H1 (cell line): ENCODE measurements around the gene EPHA3. TPM values are rescaled to one million over a fixed set of nuclear protein-coding genes. Genes with fewer than 3 reads are reported as not detected.

Experiments
- CTCF ChIA-PET: fragments of 300-600 bp; sonication (Branson Sonifier 250); formaldehyde crosslinking; loops from one replicate; lab custom pipeline; 2021; ENCODE audit not compliant: partially characterized antibody; lab: Charles Lee
- POLR2A ChIA-PET: fragments of 300-600 bp; sonication (Branson Sonifier 250); formaldehyde crosslinking; loops from one replicate; lab custom pipeline; 2021; ENCODE audit warnings: inconsistent platforms; ENCODE audit not compliant: partially characterized antibody; lab: Charles Lee
- DNase-seq, 2 experiments: peaks; one replicate each; pipeline versions ENCODE4 v3.0.0 to v3.0.0-alpha.2; 2010 to 2022; ENCODE audit warnings: low spot score in 2 of 2, low read depth in 1 of 2, mixed read lengths in 1 of 2
- FAIRE-seq: peaks from 2 replicates; lab custom pipeline; 2011; peaks lifted over from hg19 to GRCh38; lab: Jason Lieb, UNC
- H2AFZ ChIP-seq: 2 replicates; pipeline ENCODE4 v1.8.1; 2012; ENCODE audit warnings: low read length, inconsistent platforms
- H2AK5ac ChIP-seq: 2 replicates; pipeline ENCODE4 v1.6.1; 2013; ENCODE audit warnings: low read depth, low read length
- H2BK120ac ChIP-seq: replicated peaks from 2 replicates; pipeline ENCODE3; 2013; ENCODE audit warnings: low read depth, low read length, inconsistent platforms
- H2BK12ac ChIP-seq: 2 replicates; pipeline ENCODE4 v1.6.1; 2013; ENCODE audit warnings: low read depth, low read length
- H2BK15ac ChIP-seq: 2 replicates; pipeline ENCODE4 v1.6.1; 2013; ENCODE audit warnings: low read length
- H2BK20ac ChIP-seq: 2 replicates; pipeline ENCODE4 v1.6.1; 2013; ENCODE audit warnings: low read length
- H2BK5ac ChIP-seq: 2 replicates; pipeline ENCODE4 v1.6.1; 2013; ENCODE audit warnings: low read depth, low read length
- H3K14ac ChIP-seq: 2 replicates; pipeline ENCODE4 v1.6.1; 2013; ENCODE audit warnings: inconsistent platforms; ENCODE audit not compliant: insufficient read length
- H3K18ac ChIP-seq: 2 replicates; pipeline ENCODE4 v1.6.1; 2013; ENCODE audit warnings: low read length; ENCODE audit errors: extremely low read depth
- H3K23ac ChIP-seq: 2 replicates; pipeline ENCODE4 v1.6.1; 2013; ENCODE audit warnings: inconsistent platforms; ENCODE audit not compliant: insufficient read length
- H3K23me2 ChIP-seq: 2 replicates; pipeline ENCODE4 v1.6.1; 2013; ENCODE audit warnings: low read depth, low read length
- H3K27ac ChIP-seq: 2 replicates; pipeline ENCODE4 v1.6.1; 2011; ENCODE audit warnings: low read depth, low read length, inconsistent platforms
- H3K27me3 ChIP-seq, 4 experiments: replicated peaks in 1 of 4; 1 replicate in 1 of 4; 2 replicates in 3 of 4; pipeline versions ENCODE4 v1.6.1 to v1.8.1; 2011 to 2013; ENCODE audit warnings: low read length in 3 of 4, mild to moderate bottlenecking in 3 of 4, inconsistent platforms in 2 of 4, mixed read lengths in 2 of 4, moderate library complexity in 1 of 4; ENCODE audit not compliant: control insufficient read depth in 3 of 4, insufficient read depth in 3 of 4; ENCODE audit errors: extremely low read depth in 1 of 4
- H3K36me3 ChIP-seq, 4 experiments: 2 replicates each; pipeline versions ENCODE4 v1.6.1 to v1.8.1; 2011 to 2013; ENCODE audit warnings: mild to moderate bottlenecking in 4 of 4, low read length in 3 of 4, moderate library complexity in 2 of 4, control low read depth in 1 of 4, inconsistent platforms in 1 of 4; ENCODE audit not compliant: insufficient read depth in 4 of 4, control insufficient read depth in 2 of 4
- H3K4ac ChIP-seq: replicated peaks from 2 replicates; pipeline ENCODE3; 2013; ENCODE audit warnings: low read length, low read depth, mixed read lengths, inconsistent platforms; ENCODE audit not compliant: insufficient read length
- H3K4me1 ChIP-seq, 4 experiments: replicated peaks in 1 of 4; 1 replicate in 1 of 4; 2 replicates in 3 of 4; pipeline versions ENCODE4 v1.6.1 to v1.8.1; 2011 to 2013; ENCODE audit warnings: low read length in 3 of 4, inconsistent platforms in 2 of 4, mixed read lengths in 1 of 4; ENCODE audit not compliant: insufficient read depth in 4 of 4, control insufficient read depth in 3 of 4
- H3K4me2 ChIP-seq, 2 experiments: 2 replicates each; pipeline versions ENCODE4 v1.6.1 to v1.8.1; 2011 to 2013; ENCODE audit warnings: low read depth in 2 of 2, low read length in 2 of 2, control low read depth in 1 of 2, inconsistent platforms in 1 of 2, mild to moderate bottlenecking in 1 of 2; ENCODE audit not compliant: insufficient read depth in 1 of 2
- H3K4me3 ChIP-seq, 4 experiments: fragments of 200-600, 300-600 bp in 1 of 4; sonication (generic), shearing (Covaris generic), sonication (Bioruptor Twin) in 1 of 4; 2 replicates each; pipeline versions ENCODE4 v1.5.1 to v1.8.1; 2011 to 2016; ENCODE audit warnings: low read length in 4 of 4, low read depth in 3 of 4, control low read depth in 2 of 4, inconsistent platforms in 2 of 4, mild to moderate bottlenecking in 2 of 4, mixed read lengths in 1 of 4, moderate library complexity in 1 of 4; ENCODE audit not compliant: insufficient read depth in 2 of 4; ENCODE audit errors: extremely low read depth in 1 of 4
- H3K56ac ChIP-seq: replicated peaks from 2 replicates; pipeline ENCODE3; 2013; ENCODE audit warnings: low read depth, mild to moderate bottlenecking, mixed read lengths, low read length, inconsistent platforms; ENCODE audit not compliant: insufficient read length
- H3K79me1 ChIP-seq: 2 replicates; pipeline ENCODE4 v1.6.1; 2013; ENCODE audit warnings: low read depth, low read length, control low read depth
- H3K79me2 ChIP-seq, 2 experiments: 2 replicates each; pipeline versions ENCODE4 v1.6.1 to v1.8.1; 2012 to 2013; ENCODE audit warnings: low read length in 2 of 2, mild to moderate bottlenecking in 2 of 2, inconsistent platforms in 1 of 2; ENCODE audit not compliant: insufficient read depth in 2 of 2, control insufficient read depth in 1 of 2
- H3K9ac ChIP-seq, 4 experiments: replicated peaks in 1 of 4; 1 replicate in 1 of 4; 2 replicates in 3 of 4; pipeline versions ENCODE4 v1.6.1 to v1.8.1; 2011 to 2013; ENCODE audit warnings: low read depth in 3 of 4, low read length in 3 of 4, control low read depth in 2 of 4, mild to moderate bottlenecking in 2 of 4, moderate library complexity in 2 of 4, inconsistent platforms in 1 of 4; ENCODE audit errors: extremely low read depth in 1 of 4
- H3K9me3 ChIP-seq, 2 experiments: 2 replicates each; pipeline versions ENCODE4 v1.6.1 to v1.8.1; 2012 to 2013; ENCODE audit warnings: mild to moderate bottlenecking in 2 of 2, moderate library complexity in 2 of 2, control low read depth in 1 of 2, inconsistent platforms in 1 of 2, low read depth in 1 of 2, low read length in 1 of 2, mixed read lengths in 1 of 2; ENCODE audit not compliant: insufficient read depth in 2 of 2
- H4K20me1 ChIP-seq, 2 experiments: replicated peaks in 1 of 2; 2 replicates each; pipeline versions ENCODE3 to v1.8.1; 2011 to 2013; ENCODE audit warnings: inconsistent platforms in 2 of 2, low read length in 2 of 2, mild to moderate bottlenecking in 1 of 2; ENCODE audit not compliant: insufficient read depth in 2 of 2, control insufficient read depth in 1 of 2
- H4K5ac ChIP-seq: 2 replicates; pipeline ENCODE4 v1.6.1; 2013; ENCODE audit warnings: low read length, low read depth, mixed read lengths, inconsistent platforms; ENCODE audit not compliant: insufficient read length
- H4K8ac ChIP-seq: 2 replicates; pipeline ENCODE4 v1.8.0; 2013; ENCODE audit warnings: mild to moderate bottlenecking, moderate library complexity, low read length, inconsistent platforms; ENCODE audit not compliant: insufficient read depth; ENCODE audit errors: extremely low read depth
- H4K91ac ChIP-seq: replicated peaks from 2 replicates; pipeline ENCODE3; 2013; ENCODE audit warnings: low read length, mixed read lengths, inconsistent platforms; ENCODE audit not compliant: insufficient read length
- CHD1 ChIP-seq: IDR thresholded peaks from 2 replicates; pipeline ENCODE4 v1.6.1; 2012; ENCODE audit warnings: low read depth, low read length, improper control_type of control experiment
- CHD2 ChIP-seq: IDR thresholded peaks from 2 replicates; pipeline ENCODE4 v1.6.1; 2012; ENCODE audit warnings: low read length, improper control_type of control experiment
- CREB1 ChIP-seq: IDR thresholded peaks from 2 replicates; pipeline ENCODE4 v1.6.1; 2012; ENCODE audit warnings: inconsistent platforms
- CTCF ChIP-seq, 3 experiments: IDR thresholded peaks; 1 replicate in 2 of 3; 2 replicates in 1 of 3; pipeline versions ENCODE4 v1.5.1 to v1.6.1; 2011; ENCODE audit warnings: low read length in 3 of 3, mild to moderate bottlenecking in 3 of 3, inconsistent platforms in 2 of 3, low read depth in 1 of 3, moderate library complexity in 1 of 3; ENCODE audit not compliant: insufficient read depth in 1 of 3; ENCODE audit errors: control extremely low read depth in 1 of 3
- E2F6 ChIP-seq: IDR thresholded peaks from 2 replicates; pipeline ENCODE4 v1.6.1; 2012; ENCODE audit warnings: inconsistent platforms
- MAX ChIP-seq: IDR thresholded peaks from 2 replicates; pipeline ENCODE4 v1.6.1; 2012; ENCODE audit warnings: inconsistent platforms
- RNF2 ChIP-seq: fragments of 200-900, 300-1000 bp; sonication (generic); IDR thresholded peaks from 2 replicates; pipeline ENCODE4 v1.7.1; 2016; ENCODE audit warnings: borderline replicate concordance, low read depth, mild to moderate bottlenecking, antibody characterized with exemption, low read length; ENCODE audit not compliant: poor library complexity, severe bottlenecking; ENCODE audit errors: missing control alignments
- SIRT6 ChIP-seq: IDR thresholded peaks from one replicate; pipeline ENCODE4 v1.7.1; 2012; ENCODE audit warnings: low read length, inconsistent platforms
- SIX5 ChIP-seq: IDR thresholded peaks from 2 replicates; pipeline ENCODE4 v1.6.1; 2011; ENCODE audit warnings: mild to moderate bottlenecking, low read depth, low read length
- SP1 ChIP-seq: IDR thresholded peaks from 2 replicates; pipeline ENCODE4 v1.6.1; 2011; ENCODE audit warnings: low read depth, low read length
- TEAD4 ChIP-seq: IDR thresholded peaks from 2 replicates; pipeline ENCODE4 v1.6.1; 2012; ENCODE audit warnings: low read depth, low read length, inconsistent platforms, mixed read lengths
- YY1 ChIP-seq: IDR thresholded peaks from 2 replicates; pipeline ENCODE4 v1.6.1; 2011; ENCODE audit warnings: low read depth, mild to moderate bottlenecking, low read length
- WGBS, 2 experiments: shearing (Covaris generic) in 1 of 2; methylation state at CpG; one replicate each; pipeline versions ENCODE4 v1.1.6 to v1.1.7; 2013 to 2015; ENCODE audit warnings: low lambda C conversion rate in 2 of 2, mixed read lengths in 2 of 2, inconsistent platforms in 1 of 2, low coverage in 1 of 2, missing lambda C conversion rate in 1 of 2; ENCODE audit not compliant: insufficient replicate concordance in 2 of 2, insufficient coverage in 1 of 2, insufficient read length in 1 of 2; ENCODE audit errors: extremely low coverage in 1 of 2, missing lambda C conversion rate in 1 of 2; 5-methylcytosine and 5-hydroxymethylcytosine counted together
- polyA plus RNA-seq, 7 experiments: library from polyadenylated mRNA; depleted of rRNA in 3 of 7; stranded (reverse) in 5 of 7; unstranded in 2 of 7; fragments of >200 nt in 5 of 7; fragments of 200-250 nt in 2 of 7; gene quantifications; 1 replicate in 5 of 7; 2 replicates in 1 of 7; 4 replicates in 1 of 7; pipeline versions ENCODE4 v1.2.1 to v1.2.3, GENCODE V29; 2011 to 2013; ENCODE audit warnings: missing spikeins in 2 of 7, mixed read lengths in 2 of 7
- total RNA-seq: library from RNA; stranded (reverse); fragmentation: NEBNext Ultra II Directional; extraction: Animal tissue kit (Norgen Biotek cat#: 25700); gene quantifications from 2 replicates; pipeline ENCODE4 v1.2.1, GENCODE V29; 2021

EPHA3 gene
- total and polyA plus RNA-seq, 2 of the 8 experiments (the other 6 are each of a cell fraction or from before 2014, with no cell fraction given), result 0.09 to 0.22 TPM

- H2BK120ac ChIP-seq, result no peak overlapping the region
- no peak overlapping the region for H2BK20ac ChIP-seq
- H3K23me2 ChIP-seq, result no peaks in the 10 kb centered on the region
- no peak overlapping the region for H2BK5ac ChIP-seq
- no peak overlapping the region for H3K4ac ChIP-seq
- H3K79me1 ChIP-seq, result no peaks in the 10 kb centered on the region
- no peaks in the 10 kb centered on the region for H4K20me1 ChIP-seq
- H4K91ac ChIP-seq, result no peak overlapping the region
- H4K5ac ChIP-seq, result no peak overlapping the region
- no peaks in the 10 kb centered on the region for H3K4me1 ChIP-seq
- CTCF ChIA-PET, result no interaction called here
- WGBS, 2 experiments, result 88% methylated on average over 2 of the region's 2 CpGs; no CpG with 5 or more reads in 1 of the 2 experiments
- H3K9ac ChIP-seq, result no peak overlapping the region
- no peak overlapping the region for H3K18ac ChIP-seq
- FAIRE-seq (no peak), DNase-seq (no peak)
- no peak overlapping the region for H3K56ac ChIP-seq
- H2AK5ac ChIP-seq, result no peak overlapping the region
- no peaks in the 10 kb centered on the region for H3K79me2 ChIP-seq
- H3K9me3 ChIP-seq, result no peaks in the 10 kb centered on the region
- no peak overlapping the region for H3K14ac ChIP-seq
- H3K4me2 ChIP-seq, result no peak overlapping the region
- no peak overlapping the region for H4K8ac ChIP-seq
- H2AFZ ChIP-seq, result no peak overlapping the region; the same call in 1 of the 2 replicates
- no peak overlapping the region for H3K27ac ChIP-seq
- H2BK15ac ChIP-seq, result no peak overlapping the region
- no peak overlapping the region for H3K23ac ChIP-seq
- H3K36me3 ChIP-seq, result no peaks in the 10 kb centered on the region
- POLR2A ChIA-PET, result no interaction called here
- no peaks in the 10 kb centered on the region for H3K27me3 ChIP-seq
- no peak overlapping the region for H3K4me3 ChIP-seq
- no peak overlapping the region for H2BK12ac ChIP-seq
- TF ChIP-seq MAX (no peak), RNF2 (no peak), YY1 (no peak), TEAD4 (no peak), SIX5 (no peak), E2F6 (no peak), SP1 (no peak), SIRT6 (no peak), CREB1 (no peak), CHD1 (no peak), CHD2 (no peak), CTCF (IDR thresholded peaks at IDR 0.05; ENCODE audit: control extremely low read depth in 1 of 3, insufficient read depth in 1 of 3, low read depth in 1 of 3, low read length in 3 of 3) (no peak)
Observed at GRCh38 chr3:89503891-89504391, 396.5 kb downstream of the EPHA3 start.
